ENCODE results near the gene SLC22A5. TPM values are rescaled to one million over a fixed set of nuclear protein-coding genes. Genes with fewer than 3 reads are reported as not detected.
A peak's percentile ranks its signal among the peaks of the same experiment; 100 is the strongest.

Gene SLC22A5
- total and polyA plus RNA-seq, 7 donors = 26.6 to 145 (median 60.6) TPM

- intact Hi-C loops (cut with DNase I) = loop anchor here in 1 of 2 donors (1.0 kb wide), 1 partner anchor 19 kb away; no protein-coding TSS in a partner anchor
- peak; percentile 59 for TF ChIP-seq CTCF (IDR thresholded peaks at IDR 0.05)
- 0 to 1% (median 0%) methylated on average over 66 to 90 of the region's 90 CpGs for WGBS, 3 donors
- peak; percentile 79 to 86 (median 82) for ATAC-seq
- H3K27me3 ChIP-seq (ENCODE audit: insufficient read depth in 3 of 3, low read length in 2 of 3) = no peaks in the 10 kb centered on the region
- peaks cover 53% of the 10 kb centered on the region for H3K4me1 ChIP-seq
- H3K27ac ChIP-seq = peak overlapping the region; percentile 96
- peak overlapping the region; percentile 92 for H3K4me3 ChIP-seq
- H3K36me3 ChIP-seq (ENCODE audit: insufficient read depth in 1 of 2, low read depth in 1 of 2) = no peaks in the 10 kb centered on the region
- DNase-seq = peak; percentile 87 to 93
- H3K9me3 ChIP-seq = no peaks in the 10 kb centered on the region
These were observed 41.2 kb downstream of the SLC22A5 start for GRCh38 chr5:132410451-132411303.

- WGBS, 3 donors = 4 to 8% (median 5%) methylated on average over 9 of the region's 9 CpGs
- DNase-seq = no peak
- TF ChIP-seq CTCF (IDR thresholded peaks at IDR 0.05) = no peak
- ATAC-seq = peak; percentile 11 to 25 (median 16)
- Histone ChIP-seq H3K27ac (peak overlapping the region; percentile 96), H3K4me3 (peak overlapping the region; percentile 92), H3K4me1 (peaks cover 61% of the 10 kb centered on the region), H3K36me3 (ENCODE audit: insufficient read depth in 1 of 2, low read depth in 1 of 2) (no peaks in the 10 kb centered on the region), H3K9me3 (no peaks in the 10 kb centered on the region), H3K27me3 (ENCODE audit: insufficient read depth in 3 of 3, low read length in 2 of 3) (no peaks in the 10 kb centered on the region)
- intact Hi-C loops (cut with DNase I) = no loop called here
These were observed 41.9 kb downstream of the SLC22A5 start for GRCh38 chr5:132411304-132412013.

- intact Hi-C loops (cut with DNase I) = no loop called here
- H3K4me3 ChIP-seq = no peak overlapping the region
These were observed 44.1 kb downstream of the SLC22A5 start for GRCh38 chr5:132413567-132413966.

More at GRCh38 chr5:132413567-132413966, 44.1 kb downstream of the SLC22A5 start:
- H3K9me3 ChIP-seq = no peaks in the 10 kb centered on the region
- H3K27me3 ChIP-seq (ENCODE audit: insufficient read depth in 3 of 3, low read length in 2 of 3) = no peaks in the 10 kb centered on the region
- no peaks in the 10 kb centered on the region for H3K36me3 ChIP-seq (ENCODE audit: insufficient read depth in 1 of 2, low read depth in 1 of 2)
- H3K27ac ChIP-seq = peak overlapping the region; percentile 96
- ATAC-seq = no peak
- no peak for DNase-seq
- TF ChIP-seq CTCF (IDR thresholded peaks at IDR 0.05) = no peak
- peaks cover 78% of the 10 kb centered on the region for H3K4me1 ChIP-seq

All from psoas muscle (tissue), 8 donors.